ENCODE data around the gene FGD3.

The FGD3 gene

GRCh38 chr9:93031629-93032430 is 84.5 kb downstream of the FGD3 start:
- no peak for DNase-seq

DNA sequence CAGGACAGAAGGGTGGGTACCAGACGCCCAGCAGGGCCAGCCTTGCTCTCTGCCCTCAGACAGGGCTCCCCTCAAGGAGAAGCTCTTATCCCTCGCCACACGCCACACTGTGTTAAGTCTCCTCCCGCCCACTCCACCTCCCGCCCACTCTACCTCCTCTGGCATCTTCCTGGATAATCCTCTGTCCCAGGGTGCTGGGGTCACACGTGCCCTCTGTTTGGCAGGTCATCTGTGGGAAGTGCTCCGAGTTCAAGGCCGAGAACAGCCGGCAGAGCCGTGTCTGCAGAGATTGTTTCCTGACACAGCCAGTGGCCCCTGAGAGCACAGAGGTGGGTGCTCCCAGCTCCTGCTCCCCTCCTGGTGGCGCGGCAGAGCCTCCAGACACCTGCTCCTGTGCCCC is 85.2 kb downstream of the FGD3 start:
- DNase-seq = no peak

- DNase-seq = no peak
Observed at GRCh38 chr9:93033531-93033930, 86.2 kb downstream of the FGD3 start.

- DNase-seq = no peak
Observed at GRCh38 chr9:93035106-93035660, 87.9 kb downstream of the FGD3 start.

GRCh38 chr9:93035821-93036351 is 88.6 kb downstream of the FGD3 start:
- DNase-seq = no peak

DNA sequence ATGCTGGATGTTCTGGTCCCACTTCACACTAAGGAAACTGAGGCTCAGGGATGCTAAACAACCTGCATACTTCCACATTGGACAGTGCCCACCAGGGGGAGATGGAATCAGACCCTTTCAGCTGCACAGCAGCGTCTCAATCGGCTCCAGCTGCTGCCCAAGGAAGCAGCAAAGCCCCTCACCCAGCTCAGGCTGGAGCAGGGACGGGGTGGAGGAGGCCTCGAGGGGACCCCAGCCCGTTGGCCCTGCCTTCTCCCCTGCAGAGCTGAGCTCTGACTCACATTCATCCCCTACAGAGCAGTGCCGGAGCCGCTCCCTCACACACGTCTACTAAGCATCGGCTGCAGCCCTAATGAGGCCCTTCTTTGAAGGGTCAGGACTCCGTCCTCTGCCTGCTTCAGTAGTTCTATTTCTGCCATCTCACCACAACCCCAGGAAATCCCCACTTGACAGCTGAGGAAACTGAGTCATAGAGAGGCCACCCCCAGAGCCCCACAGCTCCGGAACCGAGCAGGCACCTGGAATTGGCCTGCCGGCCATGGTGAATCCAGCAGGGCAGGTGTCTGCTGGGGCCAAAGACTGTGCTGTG is 89.7 kb downstream of the FGD3 start:
- DNase-seq = no peak

GRCh38 chr9:93037476-93037971 is 90.2 kb downstream of the FGD3 start:
- DNase-seq = no peak

DNA sequence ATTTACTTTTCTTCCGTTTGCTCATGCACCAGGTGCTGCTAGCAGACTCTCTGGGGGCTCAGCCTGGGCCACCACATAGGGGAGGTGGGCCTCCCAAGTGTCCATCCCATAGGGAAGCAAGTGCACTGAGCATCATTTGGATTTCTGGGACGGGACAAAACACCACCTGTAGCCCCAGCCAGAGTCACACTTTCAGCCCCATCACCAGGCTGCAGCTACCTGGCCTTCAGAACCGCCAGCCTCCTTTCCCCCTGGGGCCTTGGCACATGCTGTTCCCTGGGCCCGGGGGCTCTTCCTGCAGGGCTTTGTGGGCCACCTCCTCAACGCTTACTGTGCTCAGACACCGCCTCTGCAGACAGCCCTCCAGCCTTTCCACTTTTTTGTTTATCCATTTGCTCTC is 91.6 kb downstream of the FGD3 start:
- DNase-seq = no peak

DNA sequence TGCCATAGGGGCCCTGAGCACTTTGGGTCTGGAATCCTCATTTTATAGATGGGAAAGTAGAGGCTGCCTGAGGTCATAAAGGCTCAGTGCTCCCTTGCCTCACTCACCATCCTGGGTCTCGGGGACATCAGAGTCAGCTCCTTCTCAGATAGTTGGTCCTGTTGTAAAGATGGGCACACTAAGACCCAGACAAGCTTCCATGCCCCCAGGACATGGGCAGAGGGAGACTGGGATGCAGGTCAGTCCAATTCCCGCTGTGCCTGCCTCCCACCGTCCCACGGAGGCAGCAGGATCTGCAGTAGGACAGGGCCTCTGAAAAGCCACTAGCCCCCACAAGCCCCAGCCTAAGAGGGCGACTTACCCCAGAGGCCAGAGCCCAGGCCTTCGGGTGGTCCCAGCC is 92.1 kb downstream of the FGD3 start:
- DNase-seq = no peak

GRCh38 chr9:93039976-93040375 is 92.7 kb downstream of the FGD3 start:
- no peak for DNase-seq

DNA sequence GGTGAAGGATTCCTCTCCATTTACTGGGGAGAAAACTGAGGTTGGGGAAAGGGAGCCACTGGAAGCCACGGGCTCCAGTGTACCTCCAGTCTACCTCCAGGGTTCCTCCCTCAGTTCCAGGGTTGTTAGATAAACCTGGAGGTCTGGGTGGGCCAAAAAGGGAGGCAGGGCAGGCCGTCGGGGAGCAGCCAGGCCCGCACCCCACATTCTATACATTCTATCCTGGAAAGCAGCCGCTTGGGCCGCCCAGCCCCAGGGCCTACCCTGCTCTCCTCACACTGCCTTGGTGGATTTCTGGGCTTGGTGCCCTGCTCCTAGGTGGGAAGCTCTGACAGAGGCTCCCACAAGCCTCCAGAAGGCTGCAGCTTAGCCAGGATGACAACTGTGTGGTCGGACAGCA is 93.1 kb downstream of the FGD3 start:
- no peak for DNase-seq

- peak; percentile 47 to 57 for DNase-seq
Observed at GRCh38 chr9:93041108-93041802, 93.9 kb downstream of the FGD3 start.

DNA sequence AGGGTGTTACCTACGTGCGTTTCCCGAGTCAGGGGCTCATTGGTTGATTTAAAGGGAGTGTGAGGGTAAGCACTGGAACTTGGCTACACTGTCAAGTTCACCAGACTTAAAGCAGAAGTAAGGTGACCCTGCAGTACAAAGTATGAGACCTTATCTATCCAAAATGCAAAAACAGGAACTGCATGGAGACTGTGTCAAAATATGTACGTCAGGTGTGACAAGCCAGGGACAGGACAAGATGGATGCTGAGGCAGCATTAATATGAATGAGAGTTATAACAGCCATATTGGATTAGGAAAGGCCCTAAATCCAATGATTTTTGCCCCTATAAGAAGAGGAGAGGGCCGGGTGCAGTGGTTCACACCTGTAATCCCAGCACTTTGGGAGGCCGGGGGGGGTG is 95.8 kb downstream of the FGD3 start:
- no peak for DNase-seq

GRCh38 chr9:93045521-93045920 is 98.2 kb downstream of the FGD3 start:
- no peak for DNase-seq

- no peak for DNase-seq
Observed at GRCh38 chr9:93048566-93049448, 101.5 kb downstream of the FGD3 start.

- no peak for DNase-seq
Observed at GRCh38 chr9:93049491-93049890, 102.2 kb downstream of the FGD3 start.

- no peak for DNase-seq
Observed at GRCh38 chr9:93050231-93050630, 102.9 kb downstream of the FGD3 start.

DNA sequence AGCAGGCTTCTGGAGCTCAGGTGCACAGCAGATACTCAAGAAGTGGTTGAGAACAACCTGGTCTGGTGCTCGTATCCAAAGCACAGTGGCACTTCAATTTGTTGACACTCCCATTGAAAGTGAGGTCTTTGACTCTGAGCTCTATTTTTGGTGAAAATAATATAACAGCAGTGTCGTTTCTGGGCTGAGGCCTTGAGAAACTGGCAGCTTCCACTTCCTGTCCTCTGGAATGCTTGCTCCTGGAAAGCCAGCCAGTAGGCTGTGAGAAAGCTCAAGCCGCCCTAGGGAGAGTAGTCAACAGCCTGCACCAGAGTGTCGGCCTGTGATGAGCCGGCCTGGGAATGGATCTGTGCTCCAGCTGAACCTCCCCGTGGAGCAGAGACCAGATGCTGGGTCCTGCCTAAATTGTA is 104.4 kb downstream of the FGD3 start:
- no peak for DNase-seq

- no peak for DNase-seq
Observed at GRCh38 chr9:93052791-93053540, 105.6 kb downstream of the FGD3 start.

- no peak for DNase-seq
Observed at GRCh38 chr9:93053781-93054331, 106.5 kb downstream of the FGD3 start.

Measured in activated T-cell treated with anti-CD3 and anti-CD28 coated beads, Interleukin-2, amount 50 U/mL, for 48 hours (primary cell).